HG03064 (cell line): ENCODE data around the gene GOSR2.
"Not testable (repeated sequence)": the region's sequence is repeated elsewhere in the genome, so short reads cannot be mapped to it uniquely, and the experiment has no call there.

ENCODE experiments used
- ATAC-seq: cut with Tn5 transposase; IDR thresholded peaks from one replicate; pipeline ENCODE4 v1.9.1; 2021; ENCODE audit warnings: low read depth; ENCODE audit not compliant: unreplicated experiment

Gene GOSR2

GRCh38 chr17:46892192-46892703 lies 30.7 kb upstream of the GOSR2 start:
- ATAC-seq, result no peak

DNA sequence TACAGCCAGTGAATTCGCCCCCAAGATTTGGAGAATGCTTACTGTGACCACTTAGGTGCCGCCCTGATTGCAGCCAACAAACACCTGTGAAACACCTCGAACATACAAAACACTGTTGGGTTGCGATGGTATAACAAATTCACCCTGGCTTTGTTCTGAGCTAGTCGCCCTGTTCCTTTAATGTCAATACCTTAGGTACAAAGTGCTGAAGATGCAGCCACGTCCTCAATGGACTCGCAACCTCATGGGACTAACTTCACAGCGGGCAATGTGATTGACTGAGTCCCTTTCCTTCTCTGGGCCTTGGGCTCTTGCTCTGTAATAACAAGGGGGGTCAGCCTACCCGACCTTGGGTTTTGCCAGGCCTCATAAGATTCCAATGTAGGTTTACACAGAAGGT lies 28.9 kb upstream of the GOSR2 start:
- ATAC-seq, result no peak

DNA sequence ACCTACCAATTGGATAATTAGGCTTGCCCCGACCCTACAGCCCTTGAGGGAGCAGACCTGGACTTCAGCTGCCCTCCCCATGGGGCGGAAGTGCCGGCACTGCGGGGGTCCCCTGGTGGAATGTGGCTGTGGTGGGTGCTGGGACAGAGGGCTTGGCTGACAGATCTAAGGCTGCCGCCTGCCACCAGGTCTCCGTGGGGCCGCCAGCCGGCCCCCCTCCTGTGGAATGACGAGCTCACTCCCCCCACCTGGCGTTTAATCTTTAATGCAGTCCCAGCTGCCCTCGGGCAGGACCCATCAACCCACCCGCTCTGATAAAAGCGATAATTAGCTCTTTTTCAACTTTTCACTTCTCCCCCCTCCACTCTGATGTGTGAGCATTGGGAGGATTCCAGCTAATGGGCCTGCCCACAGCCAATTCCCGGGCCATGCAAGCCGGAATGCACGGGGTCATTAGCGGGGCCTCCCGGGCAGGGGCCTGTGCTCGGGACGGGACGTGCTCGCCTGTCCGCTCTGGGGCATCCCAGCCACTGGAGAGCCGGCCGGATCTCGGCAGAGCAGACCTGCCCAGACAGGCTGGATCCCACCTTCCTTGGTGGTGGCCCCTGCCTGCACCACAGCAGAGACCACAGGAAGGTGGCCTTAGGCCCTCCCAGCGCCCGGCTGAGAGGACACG lies 28.3 kb upstream of the GOSR2 start:
- ATAC-seq, result no peak

- ATAC-seq, result no peak
Observed at GRCh38 chr17:46895171-46895570, 27.8 kb upstream of the GOSR2 start.

GRCh38 chr17:46896991-46897390 lies 26.0 kb upstream of the GOSR2 start:
- ATAC-seq, result no peak

DNA sequence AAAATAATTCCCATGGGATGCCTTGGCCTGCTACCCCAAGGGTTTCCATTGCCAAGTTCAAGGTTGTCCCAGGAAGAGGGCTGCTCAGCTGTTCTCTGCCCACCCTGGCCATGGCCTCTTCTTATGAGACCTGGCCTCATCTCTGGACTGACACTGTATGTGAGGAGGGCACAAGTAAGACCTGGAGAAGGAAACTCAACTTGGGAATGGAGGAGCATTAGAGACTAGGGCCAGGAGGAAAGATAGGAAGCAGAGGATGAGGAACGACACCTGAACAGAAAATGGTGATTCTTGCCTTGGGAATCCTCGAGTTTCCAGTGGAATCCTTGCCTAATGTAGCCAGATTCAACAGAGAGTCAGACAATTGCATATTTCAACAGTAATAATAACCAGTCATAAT lies 24.6 kb upstream of the GOSR2 start:
- no peak for ATAC-seq

DNA sequence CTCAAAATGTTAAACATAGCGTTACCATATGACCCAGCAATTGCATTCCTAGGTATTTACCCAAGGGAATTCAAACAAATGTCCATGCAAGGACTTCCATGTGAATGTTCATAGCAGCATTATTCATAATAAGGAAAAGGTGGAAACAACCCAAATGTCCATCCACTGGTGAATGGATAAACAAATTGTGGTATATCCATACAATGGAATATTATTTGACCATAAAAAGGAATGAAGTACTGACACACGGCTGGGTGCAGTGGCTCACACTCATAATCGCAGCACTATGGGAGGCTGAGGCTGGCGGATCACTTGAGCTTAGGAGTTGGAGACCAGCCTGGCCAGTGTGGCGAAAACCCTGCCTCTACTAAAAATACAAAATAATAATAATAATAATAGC lies 24.1 kb upstream of the GOSR2 start:
- ATAC-seq, result no peak

- no peak for ATAC-seq
Observed at GRCh38 chr17:46901291-46901690, 21.7 kb upstream of the GOSR2 start.

GRCh38 chr17:46903762-46904672 lies 18.9 kb upstream of the GOSR2 start:
- ATAC-seq, result no peak

DNA sequence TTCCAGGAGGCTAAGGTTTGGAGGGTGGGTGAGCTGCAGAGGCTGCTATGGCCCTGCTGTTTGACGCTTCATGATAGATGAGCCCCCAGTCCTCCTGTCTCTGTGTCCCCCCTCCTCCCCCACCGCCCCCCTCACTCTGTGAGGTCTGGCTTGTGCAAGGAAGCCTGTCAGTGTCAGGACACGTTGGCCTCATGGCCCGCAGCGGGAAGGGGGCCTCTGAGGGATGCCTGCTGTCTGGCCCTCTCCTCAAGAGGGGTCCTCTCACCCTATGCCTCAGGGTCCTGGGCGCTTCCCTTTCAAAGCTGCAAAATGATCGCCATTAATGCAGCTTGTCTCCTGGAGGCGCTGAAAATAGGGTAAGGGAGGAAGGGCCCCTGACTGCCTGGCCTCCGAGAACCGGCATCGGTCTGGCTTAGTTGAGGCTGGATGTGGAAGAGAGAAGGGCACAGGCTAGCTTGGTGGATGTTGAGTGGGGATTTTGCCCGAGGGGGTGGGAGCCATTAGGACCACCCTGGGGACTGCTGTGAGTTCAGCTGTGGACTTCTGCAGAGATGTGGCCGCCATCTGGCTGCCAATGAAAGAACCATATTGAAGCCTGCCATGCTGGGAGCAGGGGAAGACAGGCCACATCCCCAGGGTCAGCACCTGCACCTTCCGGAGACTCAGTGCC lies 14.8 kb upstream of the GOSR2 start:
- ATAC-seq, result no peak

DNA sequence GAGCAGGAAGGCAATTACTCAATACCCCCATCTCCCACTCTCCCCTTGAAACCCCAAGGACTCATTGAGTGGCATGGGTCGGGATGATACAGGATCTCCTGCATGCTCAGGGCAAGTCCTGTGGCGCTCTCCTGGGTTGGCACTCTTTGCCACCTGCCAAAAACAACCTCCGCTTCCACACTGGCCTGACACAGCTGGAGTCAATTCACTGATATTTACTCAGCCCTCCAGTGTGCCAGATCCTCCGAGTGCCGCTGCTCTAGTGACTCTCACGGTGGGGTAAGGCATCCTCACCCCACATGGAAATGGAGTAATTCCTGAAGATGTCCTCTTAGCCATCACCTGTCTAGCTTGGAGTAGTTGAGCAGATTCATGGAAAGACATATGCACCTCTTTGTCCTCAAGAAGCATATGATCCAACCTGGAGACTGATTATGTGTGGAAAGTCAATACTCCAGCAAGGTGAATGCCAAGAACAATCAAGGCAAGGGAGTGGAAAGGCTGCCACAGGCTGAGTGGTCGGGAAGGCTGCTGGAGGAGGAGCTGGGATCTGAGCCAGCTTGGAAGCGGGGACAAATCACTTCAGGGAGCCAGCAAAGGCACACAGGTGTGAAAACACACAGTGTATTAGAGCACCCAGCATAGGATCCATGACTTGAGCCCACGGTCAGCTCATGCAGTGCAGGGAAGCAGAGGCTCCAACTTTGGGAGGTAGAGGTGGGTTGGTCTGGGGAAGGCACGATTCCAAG lies 12.6 kb upstream of the GOSR2 start:
- no peak for ATAC-seq

- ATAC-seq, result no peak
Observed at GRCh38 chr17:46911311-46911710, 11.6 kb upstream of the GOSR2 start.

DNA sequence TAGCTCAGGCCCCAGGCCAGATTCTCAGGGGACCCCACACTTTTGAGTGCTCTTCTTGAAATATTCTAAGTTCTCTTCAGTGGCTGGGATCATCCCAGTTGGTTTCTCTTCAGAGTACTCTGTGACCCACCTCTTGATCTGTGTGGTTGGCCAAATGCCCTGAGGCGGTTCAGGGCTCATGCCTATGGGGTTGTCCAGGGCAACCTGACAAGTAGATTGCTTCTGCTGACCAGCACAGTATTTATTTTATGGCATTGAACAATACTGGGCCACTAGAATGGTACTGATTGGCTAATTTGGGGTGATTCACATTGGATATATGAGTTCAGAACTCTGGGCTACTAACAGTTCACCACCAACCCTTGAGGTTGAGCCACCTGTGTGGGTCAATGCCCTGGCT lies 7.4 kb upstream of the GOSR2 start:
- no peak for ATAC-seq

DNA sequence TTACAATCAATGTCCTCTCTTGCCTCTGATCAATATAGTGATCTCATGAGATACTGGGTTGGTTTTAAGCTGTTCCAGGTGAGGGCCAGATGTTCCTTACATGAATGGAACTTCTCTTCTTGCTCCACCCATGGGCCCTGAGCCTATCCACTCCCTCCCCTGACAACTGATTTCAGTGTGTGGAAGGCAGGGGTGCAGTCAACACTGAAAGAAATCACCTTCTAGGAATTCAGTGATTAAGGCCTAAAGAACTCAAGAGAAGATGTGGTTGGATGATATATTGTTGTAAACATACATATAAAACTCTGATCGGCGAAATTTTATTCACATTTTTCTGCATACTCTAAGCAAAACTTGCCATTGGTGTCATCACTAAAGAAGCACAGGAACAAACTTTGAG lies 6.7 kb upstream of the GOSR2 start:
- no peak for ATAC-seq

GRCh38 chr17:46916623-46917022 lies 6.3 kb upstream of the GOSR2 start:
- ATAC-seq, result no peak

- no peak for ATAC-seq
Observed at GRCh38 chr17:46917041-46917440, 5.9 kb upstream of the GOSR2 start.

DNA sequence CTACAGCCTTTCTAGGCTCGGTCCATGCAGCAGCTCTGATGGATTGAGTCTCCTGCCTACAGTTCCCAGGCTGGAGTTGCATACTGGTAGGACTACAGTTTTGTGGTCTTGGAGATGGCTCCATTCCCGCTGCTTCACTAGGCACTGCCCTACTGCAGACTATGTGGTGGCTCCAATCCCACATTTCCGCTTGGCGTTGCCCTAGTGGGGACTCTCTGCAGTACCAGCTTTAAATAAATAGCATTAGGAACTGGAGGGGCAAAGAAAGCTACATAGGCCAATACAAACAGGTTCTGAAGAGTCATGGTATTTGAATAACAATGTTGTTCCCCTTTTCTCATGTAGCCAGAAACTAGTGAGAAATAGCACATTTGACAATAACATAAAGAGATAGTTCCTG lies 5.4 kb upstream of the GOSR2 start:
- no peak for ATAC-seq

DNA sequence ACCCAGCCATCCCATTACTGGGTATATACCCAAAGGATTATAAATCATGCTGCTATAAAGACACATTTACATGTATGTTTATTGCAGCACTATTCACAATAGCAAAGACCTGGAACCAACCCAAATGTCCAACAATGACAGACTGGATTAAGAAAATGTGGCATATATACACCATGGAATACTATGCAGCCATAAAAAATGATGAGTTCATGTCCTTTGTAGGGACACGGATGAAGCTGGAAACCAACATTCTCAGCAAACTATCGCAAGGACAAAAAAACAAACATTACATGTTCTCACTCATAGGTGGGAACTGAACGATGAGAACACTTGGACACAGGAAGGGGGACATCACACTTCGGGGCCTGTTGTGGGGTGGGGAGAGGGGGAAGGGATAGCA lies 998 bp upstream of the GOSR2 start:
- not testable (repeated sequence) for ATAC-seq

DNA sequence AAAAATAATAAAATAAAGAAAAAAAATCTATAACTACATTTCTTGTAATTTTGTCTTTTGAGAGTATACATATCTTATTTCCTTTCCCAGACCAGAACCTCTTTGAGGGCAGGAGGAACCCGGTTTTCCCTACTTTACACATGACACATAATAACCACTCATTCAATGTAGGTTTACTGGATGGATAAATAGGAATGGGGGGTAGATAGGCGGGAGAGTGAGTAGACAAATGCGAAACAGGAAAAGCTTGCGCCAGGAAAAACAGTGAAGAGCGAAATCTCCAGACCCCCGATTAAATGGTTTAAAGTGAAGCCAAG lies 515 bp upstream of the GOSR2 start:
- ATAC-seq, result no peak

DNA sequence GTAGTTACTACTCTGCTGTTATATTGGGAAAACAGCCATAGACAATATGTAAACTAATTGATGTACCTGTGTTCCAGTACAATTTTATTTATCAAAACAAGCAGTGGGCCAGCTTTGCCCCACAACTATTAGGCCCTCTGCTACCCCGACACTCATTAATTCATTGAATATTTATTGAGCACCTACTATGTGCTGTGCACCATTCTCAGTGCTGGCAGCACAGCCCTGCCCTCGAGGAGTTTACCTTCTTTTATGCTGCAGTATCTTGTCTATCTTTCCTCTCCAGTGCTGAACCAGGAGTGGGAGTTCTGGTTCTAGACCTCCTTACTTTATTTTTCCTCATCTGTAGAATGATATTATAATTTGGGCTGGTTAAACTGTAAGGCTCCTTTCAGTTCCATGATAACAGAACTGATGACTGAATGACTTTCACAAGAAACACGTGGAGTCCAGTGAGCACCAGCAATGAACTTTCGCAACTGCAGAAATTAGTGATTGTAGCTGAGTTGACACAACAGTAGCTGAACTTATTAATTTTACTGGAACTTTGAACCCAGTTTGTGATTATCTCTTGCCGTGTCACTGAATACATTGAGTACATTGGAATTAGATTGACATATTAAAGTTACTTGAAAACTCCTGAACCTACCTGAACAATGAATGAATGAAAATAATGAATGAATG lies 2.4 kb downstream of the GOSR2 start:
- ATAC-seq, result no peak
